Left renal pelvis (tissue), 4 donors: ENCODE data around the gene INPP5D. TPM values are rescaled to one million over a fixed set of nuclear protein-coding genes. Genes with fewer than 3 reads are reported as not detected.

ENCODE experiments used
- DNase-seq, 4 donors: peaks; one replicate each; pipeline ENCODE4 v3.0.0-alpha.2; 2013; ENCODE audit warnings: low read depth in 4 of 4, low spot score in 3 of 4
- polyA plus RNA-seq, 4 donors: library from polyadenylated mRNA; unstranded; fragments of 120-200 nt; gene quantifications; one replicate each; pipeline ENCODE4 v1.2.1, GENCODE V29; 2013; ENCODE audit not compliant: insufficient read length in 4 of 4

The INPP5D gene
- polyA plus RNA-seq, 4 donors = 6.0 to 7.8 (median 7.0) TPM

DNA sequence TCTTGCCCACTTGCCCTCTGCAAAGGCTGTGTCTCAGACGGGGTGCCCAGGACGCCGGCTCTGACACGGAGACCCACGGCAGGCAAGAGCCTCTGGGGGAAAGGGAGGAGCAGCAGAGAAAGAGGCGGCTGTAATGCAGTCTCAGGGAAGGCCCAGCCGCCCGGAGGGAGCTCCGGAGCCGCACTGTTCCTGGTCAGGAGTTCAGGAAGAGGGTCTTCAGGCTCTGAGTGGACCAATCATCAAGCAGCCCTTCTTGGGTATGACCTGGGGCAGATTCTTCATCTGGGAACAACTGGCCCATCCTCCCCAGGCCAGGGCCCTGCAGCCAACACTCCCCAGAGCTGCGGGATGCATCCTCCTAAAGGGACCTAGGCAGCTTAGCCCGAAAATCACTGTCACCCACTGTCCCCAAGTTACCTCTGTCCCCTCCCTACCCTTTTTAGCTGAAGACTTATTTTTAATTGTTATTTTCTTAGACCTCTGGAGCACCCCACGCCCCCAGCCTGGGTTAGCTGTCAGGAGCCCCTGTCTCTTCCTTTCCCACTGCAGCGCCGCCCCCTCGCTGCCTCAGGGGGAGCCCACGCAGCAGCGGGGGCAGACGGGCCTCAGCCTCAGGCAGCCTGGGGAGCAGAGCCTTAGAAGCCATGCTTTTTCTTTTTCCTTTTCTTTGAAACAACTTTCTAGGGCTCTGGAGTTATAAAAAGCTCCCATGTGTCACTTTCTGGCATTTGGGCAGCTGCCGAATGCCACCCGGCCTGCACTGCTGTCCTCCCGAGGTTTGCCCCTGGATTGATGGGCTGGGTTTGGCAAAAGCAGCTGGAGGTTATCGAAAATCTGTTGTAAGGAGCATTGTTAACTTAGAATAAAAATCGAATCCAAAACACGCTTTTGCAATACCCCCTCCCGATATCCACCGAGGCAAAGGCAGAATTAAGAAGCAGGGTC, 28.3 kb upstream of the INPP5D start:
- no peak for DNase-seq

- DNase-seq = no peak
Observed at GRCh38 chr2:233032551-233033320, 27.4 kb upstream of the INPP5D start, which contains the start of gene NEU2. NEU2 (plus strand) TSS chr2:233032672; CDS start chr2:233032672, 0 bp downstream.

- DNase-seq = no peak
Observed at GRCh38 chr2:233033672-233034071, 26.5 kb upstream of the INPP5D start.

DNA sequence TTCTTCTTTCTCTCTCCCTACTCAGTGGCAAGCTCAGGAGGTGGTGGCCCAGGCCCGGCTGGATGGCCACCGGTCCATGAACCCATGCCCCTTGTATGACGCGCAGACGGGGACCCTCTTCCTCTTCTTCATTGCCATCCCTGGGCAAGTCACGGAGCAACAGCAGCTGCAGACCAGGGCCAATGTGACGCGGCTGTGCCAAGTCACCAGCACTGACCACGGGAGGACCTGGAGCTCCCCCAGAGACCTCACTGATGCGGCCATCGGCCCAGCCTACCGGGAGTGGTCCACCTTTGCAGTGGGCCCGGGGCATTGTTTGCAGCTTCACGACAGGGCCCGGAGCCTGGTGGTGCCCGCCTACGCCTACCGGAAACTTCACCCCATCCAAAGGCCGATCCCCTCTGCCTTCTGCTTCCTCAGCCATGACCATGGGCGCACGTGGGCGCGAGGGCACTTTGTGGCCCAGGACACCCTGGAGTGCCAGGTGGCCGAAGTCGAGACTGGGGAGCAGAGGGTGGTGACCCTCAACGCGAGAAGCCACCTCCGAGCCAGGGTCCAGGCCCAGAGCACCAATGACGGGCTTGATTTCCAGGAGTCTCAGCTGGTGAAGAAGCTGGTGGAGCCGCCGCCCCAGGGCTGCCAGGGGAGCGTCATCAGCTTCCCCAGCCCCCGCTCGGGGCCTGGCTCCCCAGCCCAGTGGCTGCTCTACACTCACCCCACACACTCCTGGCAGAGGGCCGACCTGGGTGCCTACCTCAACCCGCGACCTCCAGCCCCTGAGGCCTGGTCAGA, 25.9 kb upstream of the INPP5D start:
- DNase-seq = no peak

GRCh38 chr2:233035426-233036161, 24.5 kb upstream of the INPP5D start:
- no peak for DNase-seq

- DNase-seq = no peak
Observed at GRCh38 chr2:233036162-233036838, 23.8 kb upstream of the INPP5D start.

DNA sequence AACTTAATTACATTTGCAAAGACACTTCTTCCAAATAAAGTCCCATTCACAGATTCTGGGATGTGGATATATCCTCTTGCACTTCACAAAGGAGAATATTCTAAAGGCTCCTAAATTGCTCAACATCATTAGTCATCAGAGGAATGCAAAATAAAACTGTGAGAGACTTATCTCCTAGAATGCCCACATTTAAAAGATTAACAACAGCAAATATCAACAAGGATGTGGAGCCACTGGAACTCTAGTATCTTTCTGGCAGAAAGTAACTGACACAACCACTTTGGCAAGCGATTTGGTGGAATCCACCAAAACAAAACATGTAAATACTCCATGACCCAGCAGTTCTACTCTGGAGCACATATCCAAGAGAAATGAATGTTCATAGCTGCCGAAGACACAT, 23.1 kb upstream of the INPP5D start:
- no peak for DNase-seq

GRCh38 chr2:233039212-233039845, 20.8 kb upstream of the INPP5D start:
- DNase-seq = no peak

- DNase-seq = no peak
Observed at GRCh38 chr2:233039846-233040530, 20.2 kb upstream of the INPP5D start.

- no peak for DNase-seq
Observed at GRCh38 chr2:233040571-233040970, 19.6 kb upstream of the INPP5D start.

DNA sequence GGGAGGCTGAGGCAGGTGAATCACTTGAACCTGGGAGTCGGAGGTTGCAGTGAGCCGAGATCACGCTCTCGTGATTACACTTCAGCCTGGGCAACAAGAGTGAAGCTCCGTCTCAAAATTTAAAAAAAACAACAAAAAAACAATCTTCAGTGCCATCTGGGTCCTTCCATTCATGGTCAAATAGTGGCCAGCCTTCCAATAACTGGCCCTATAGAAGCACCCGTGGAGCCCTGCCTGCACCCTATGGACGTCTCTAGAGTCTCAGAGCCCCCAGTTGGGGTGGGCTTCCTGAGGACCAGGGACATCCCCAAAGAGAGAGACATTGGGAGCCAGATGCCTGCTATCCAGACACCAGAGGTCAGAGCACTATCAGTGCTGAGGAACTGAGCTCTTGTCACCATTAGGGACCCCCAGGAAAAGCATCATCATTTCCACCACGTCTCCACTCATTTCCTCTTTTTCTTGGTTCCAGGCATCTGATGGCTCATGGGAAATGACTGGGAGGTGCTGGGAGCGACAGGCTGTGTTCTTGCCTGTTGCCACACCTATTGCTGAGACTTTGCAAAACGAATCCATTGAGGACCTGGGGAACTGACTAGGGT, 18.3 kb upstream of the INPP5D start:
- DNase-seq = no peak

- DNase-seq = no peak
Observed at GRCh38 chr2:233042549-233042948, 17.6 kb upstream of the INPP5D start.

DNA sequence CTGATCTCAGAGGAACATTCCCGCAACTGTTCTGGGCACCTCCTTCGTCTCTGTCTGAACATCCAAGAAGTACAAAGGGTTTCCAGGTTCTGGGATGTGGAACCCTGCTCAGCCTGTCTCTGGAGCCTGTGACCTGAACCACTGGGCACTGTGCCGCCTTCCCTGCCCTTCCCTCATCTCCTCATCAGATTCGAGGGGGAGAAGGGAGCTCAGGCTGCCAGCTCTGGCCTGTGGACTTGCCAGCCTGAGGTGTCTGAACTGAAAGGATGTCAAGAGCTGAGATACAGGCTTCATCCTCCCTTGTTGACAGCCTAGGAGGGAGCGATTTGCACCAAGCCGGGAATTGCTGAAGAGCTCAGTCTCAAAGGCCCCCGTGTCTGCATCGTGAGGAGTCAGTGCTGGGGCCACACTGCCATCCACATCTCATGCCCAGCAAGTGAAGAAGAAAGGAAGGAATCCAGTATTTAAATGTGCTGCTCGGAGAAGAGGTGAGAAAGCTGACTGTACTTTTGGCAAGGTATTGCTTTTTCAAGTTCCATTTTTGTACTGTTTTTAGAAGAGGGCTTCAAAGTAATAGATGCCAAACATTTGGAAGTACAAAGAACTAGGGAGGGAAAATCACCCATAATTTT, 15.1 kb upstream of the INPP5D start:
- DNase-seq = no peak

DNA sequence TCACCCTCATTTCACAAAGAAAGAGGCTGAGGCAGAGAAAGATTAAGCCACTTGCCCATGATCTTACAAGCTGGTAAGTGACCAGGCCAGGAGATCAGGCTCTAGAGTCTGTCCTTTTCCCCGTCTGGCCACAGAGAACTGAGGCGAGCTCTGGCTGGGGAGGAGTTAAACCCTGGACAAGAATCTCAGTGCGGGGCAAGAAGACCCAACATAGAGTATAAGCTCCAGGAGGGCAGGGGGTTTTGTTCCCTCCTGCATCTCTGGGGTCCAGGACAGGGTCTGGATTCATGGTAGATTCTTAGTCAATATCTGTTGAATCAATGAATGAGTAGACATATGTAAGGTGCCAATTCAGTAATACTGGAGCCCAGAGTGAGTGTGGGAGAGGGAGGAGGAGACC, 12.9 kb upstream of the INPP5D start:
- DNase-seq = no peak

- no peak for DNase-seq
Observed at GRCh38 chr2:233047667-233048066, 12.5 kb upstream of the INPP5D start.

- DNase-seq = no peak
Observed at GRCh38 chr2:233048569-233049193, 11.5 kb upstream of the INPP5D start.

- no peak for DNase-seq
Observed at GRCh38 chr2:233049194-233049761, 10.9 kb upstream of the INPP5D start.
